Prostate gland (tissue), 2 donors: ENCODE measurements around the gene ATG5. TPM values are rescaled to one million over a fixed set of nuclear protein-coding genes. Genes with fewer than 3 reads are reported as not detected.

ENCODE experiments used
- DNase-seq: peaks from one replicate; pipeline ENCODE4 v3.0.0-alpha.2; 2019; ENCODE audit warnings: low spot score
- H3K27ac ChIP-seq, 2 donors: fragments of 200-600 bp; sonication (generic); 2 replicates each; pipeline ENCODE4 v1.5.1; 2017 to 2019
- H3K27me3 ChIP-seq: fragments of 200-600 bp; sonication (generic); replicated peaks from 2 replicates; pipeline ENCODE4 v1.5.1; 2019; ENCODE audit not compliant: insufficient read depth
- H3K36me3 ChIP-seq, 2 donors: fragments of 200-600 bp; sonication (generic); 1 replicate in 1 of 2; 2 replicates in 1 of 2; pipeline versions ENCODE4 v1.5.1 to v1.8.1; 2017 to 2019
- H3K4me1 ChIP-seq: fragments of 200-600 bp; sonication (generic); replicated peaks from 2 replicates; pipeline ENCODE4 v1.5.1; 2019
- H3K4me3 ChIP-seq, 2 donors: fragments of 200-600 bp; sonication (generic); 2 replicates each; pipeline ENCODE4 v1.5.1; 2017 to 2019
- H3K9me3 ChIP-seq: fragments of 200-600 bp; sonication (generic); 2 replicates; pipeline ENCODE4 v1.5.1; 2017
- POLR2A ChIP-seq: fragments of 450-650 bp; IDR thresholded peaks from one replicate; pipeline ENCODE4 v1.6.1; 2016; ENCODE audit warnings: antibody characterized with exemption, mild to moderate bottlenecking
- POLR2AphosphoS5 ChIP-seq: sonication (generic); formaldehyde crosslinking; IDR thresholded peaks from one replicate; pipeline ENCODE4 v1.6.1; 2017; ENCODE audit warnings: antibody characterized with exemption
- WGBS: methylation state at CpG from one replicate; pipeline ENCODE4 v1.1.5; 2018; 5-methylcytosine and 5-hydroxymethylcytosine counted together
- intact Hi-C: fragments of 100-400 bp; cut with DNase I; formaldehyde crosslinking; loops from one replicate; pipeline ENCODE4 v1.14.2; 2022
- total RNA-seq, 2 donors: library from RNA; depleted of rRNA; stranded (reverse); fragments of >200 nt; gene quantifications; one replicate each; pipeline ENCODE4 v1.1.0, GENCODE V29; 2016
- TF ChIP-seq, protein P1 (sequence below), 4 experiments: fragments of 200-600 bp in 2 of 4; fragments of 450-650 bp in 2 of 4; sonication (generic) in 2 of 4; IDR thresholded peaks; 1 replicate in 3 of 4; 2 replicates in 1 of 4; pipeline ENCODE4 v1.5.1; 2016 to 2019; ENCODE audit warnings: antibody characterized with exemption in 4 of 4, mild to moderate bottlenecking in 2 of 4, moderate library complexity in 2 of 4

Gene ATG5
- total RNA-seq, 2 donors from 2014 or later, result 31.9 to 34.3 TPM

GRCh38 chr6:106165885-106166485 lies 159.6 kb downstream of the ATG5 start:
- H3K4me1 ChIP-seq, result no peaks in the 10 kb centered on the region
- WGBS, result 94% methylated on average over 3 of the region's 3 CpGs
- no peaks in the 10 kb centered on the region for H3K36me3 ChIP-seq
- H3K4me3 ChIP-seq, result no peak overlapping the region
- no peaks in the 10 kb centered on the region for H3K27me3 ChIP-seq
- TF ChIP-seq, protein P1, sequence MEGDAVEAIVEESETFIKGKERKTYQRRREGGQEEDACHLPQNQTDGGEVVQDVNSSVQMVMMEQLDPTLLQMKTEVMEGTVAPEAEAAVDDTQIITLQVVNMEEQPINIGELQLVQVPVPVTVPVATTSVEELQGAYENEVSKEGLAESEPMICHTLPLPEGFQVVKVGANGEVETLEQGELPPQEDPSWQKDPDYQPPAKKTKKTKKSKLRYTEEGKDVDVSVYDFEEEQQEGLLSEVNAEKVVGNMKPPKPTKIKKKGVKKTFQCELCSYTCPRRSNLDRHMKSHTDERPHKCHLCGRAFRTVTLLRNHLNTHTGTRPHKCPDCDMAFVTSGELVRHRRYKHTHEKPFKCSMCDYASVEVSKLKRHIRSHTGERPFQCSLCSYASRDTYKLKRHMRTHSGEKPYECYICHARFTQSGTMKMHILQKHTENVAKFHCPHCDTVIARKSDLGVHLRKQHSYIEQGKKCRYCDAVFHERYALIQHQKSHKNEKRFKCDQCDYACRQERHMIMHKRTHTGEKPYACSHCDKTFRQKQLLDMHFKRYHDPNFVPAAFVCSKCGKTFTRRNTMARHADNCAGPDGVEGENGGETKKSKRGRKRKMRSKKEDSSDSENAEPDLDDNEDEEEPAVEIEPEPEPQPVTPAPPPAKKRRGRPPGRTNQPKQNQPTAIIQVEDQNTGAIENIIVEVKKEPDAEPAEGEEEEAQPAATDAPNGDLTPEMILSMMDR (IDR thresholded peaks at IDR 0.05), result no peak
- TF ChIP-seq POLR2A, result no peak
- TF ChIP-seq POLR2AphosphoS5, result no peak
- no peak for DNase-seq
- H3K9me3 ChIP-seq, result no peaks in the 10 kb centered on the region
- H3K27ac ChIP-seq, result no peak overlapping the region
- intact Hi-C loops, result no loop called here

DNA sequence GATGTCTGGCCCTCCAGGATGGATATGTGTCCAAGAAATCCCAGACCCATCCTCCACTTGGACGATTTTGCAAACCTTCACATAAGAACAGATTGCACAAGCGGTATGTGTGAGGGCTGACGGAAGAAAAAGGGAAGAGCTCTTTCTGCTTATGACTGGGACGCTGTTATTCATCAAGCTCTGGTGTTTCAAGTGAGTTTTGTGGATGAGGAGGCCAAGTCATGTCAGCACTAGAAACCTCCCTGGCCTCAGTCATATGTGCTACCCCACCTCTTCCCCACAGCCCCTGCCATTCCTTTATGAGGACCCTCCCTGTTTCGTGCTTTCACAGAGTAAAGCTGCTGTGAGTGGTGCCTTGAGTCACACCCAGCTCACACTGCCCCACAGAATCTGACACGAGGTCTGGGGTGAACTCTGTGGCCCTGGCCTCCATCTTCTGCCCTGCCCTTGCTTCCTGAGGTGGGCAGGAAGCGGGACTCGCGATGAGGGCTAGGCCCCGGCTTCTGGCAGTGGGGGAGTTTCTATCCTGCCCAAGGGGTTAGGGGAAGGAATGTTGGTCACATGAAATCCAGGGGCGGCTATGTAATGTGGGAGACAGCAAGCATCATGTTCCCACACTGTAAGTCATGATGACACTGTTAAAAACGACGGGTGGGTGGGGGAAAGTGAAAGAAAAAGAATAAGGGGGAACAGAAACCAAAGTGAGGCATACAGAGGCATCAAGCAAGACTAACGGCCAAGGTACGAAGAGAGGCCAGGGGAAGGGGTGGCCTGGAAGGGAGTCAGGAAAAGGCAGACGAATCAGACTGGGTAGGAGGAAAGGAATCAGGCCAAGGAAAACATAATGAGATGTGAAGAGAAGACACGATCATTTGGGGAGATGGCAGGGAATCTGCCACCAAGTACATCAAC lies 161.3 kb downstream of the ATG5 start:
- Histone ChIP-seq H3K9me3 (no peaks in the 10 kb centered on the region), H3K36me3 (no peaks in the 10 kb centered on the region), H3K4me3 (no peak overlapping the region), H3K4me1 (no peaks in the 10 kb centered on the region), H3K27ac (peak overlapping the region in 1 of 2 donors; percentile 4), H3K27me3 (no peaks in the 10 kb centered on the region)
- no peak for TF ChIP-seq POLR2A
- TF ChIP-seq, protein P1 (IDR thresholded peaks at IDR 0.05), result no peak
- TF ChIP-seq POLR2AphosphoS5, result no peak
- intact Hi-C loops, result no loop called here
- WGBS, result 75% methylated on average over 17 of the region's 17 CpGs
- no peak for DNase-seq

GRCh38 chr6:106163446-106163965 lies 162.1 kb downstream of the ATG5 start:
- H3K36me3 ChIP-seq, result no peaks in the 10 kb centered on the region
- TF ChIP-seq POLR2AphosphoS5, result no peak
- no peak for TF ChIP-seq POLR2A
- TF ChIP-seq, protein P1 (IDR thresholded peaks at IDR 0.05), result no peak
- H3K9me3 ChIP-seq, result no peaks in the 10 kb centered on the region
- 39% methylated on average over 7 of the region's 7 CpGs for WGBS
- H3K4me1 ChIP-seq, result no peaks in the 10 kb centered on the region
- H3K27me3 ChIP-seq, result no peaks in the 10 kb centered on the region
- DNase-seq, result no peak
- intact Hi-C loops, result no loop called here
- H3K4me3 ChIP-seq, result no peak overlapping the region
- H3K27ac ChIP-seq, result no peak overlapping the region

- Histone ChIP-seq H3K27me3 (no peaks in the 10 kb centered on the region), H3K27ac (no peak overlapping the region), H3K9me3 (no peaks in the 10 kb centered on the region), H3K4me1 (no peaks in the 10 kb centered on the region), H3K4me3 (no peak overlapping the region), H3K36me3 (no peaks in the 10 kb centered on the region)
- WGBS, result 87% methylated on average over 4 of the region's 4 CpGs
- TF ChIP-seq, protein P1 (IDR thresholded peaks at IDR 0.05), result no peak
- TF ChIP-seq POLR2A (no peak), POLR2AphosphoS5 (no peak)
- no peak for DNase-seq
- intact Hi-C loops, result no loop called here
Measured at GRCh38 chr6:106162921-106163320, 162.6 kb downstream of the ATG5 start.
